NCI-H1092 (cell line): ENCODE measurements around the gene ZC3H7A.
"Not testable (repeated sequence)": the region's sequence is repeated elsewhere in the genome, so short reads cannot be mapped to it uniquely, and the experiment has no call there.

Experiments used
- DNase-seq: peaks from one replicate; lab custom pipeline; 2025; lab: John Stamatoyannopoulos, UW

Gene ZC3H7A

GRCh38 chr16:11801481-11802021, 4.5 kb upstream of the ZC3H7A start:
- DNase-seq = no peak

- no peak for DNase-seq
Measured at GRCh38 chr16:11800382-11800718, 3.3 kb upstream of the ZC3H7A start.

GRCh38 chr16:11799509-11800381, 2.7 kb upstream of the ZC3H7A start:
- DNase-seq = no peak

GRCh38 chr16:11799017-11799381, 1.9 kb upstream of the ZC3H7A start:
- no peak for DNase-seq

GRCh38 chr16:11797957-11798299, 870 bp upstream of the ZC3H7A start:
- no peak for DNase-seq

GRCh38 chr16:11796227-11797165, 562 bp downstream of the ZC3H7A start:
- no peak for DNase-seq

- no peak for DNase-seq
Measured at GRCh38 chr16:11795887-11796226, 1.2 kb downstream of the ZC3H7A start.

- DNase-seq = no peak
Measured at GRCh38 chr16:11794996-11795886, 1.8 kb downstream of the ZC3H7A start.

- no peak for DNase-seq
Measured at GRCh38 chr16:11794447-11794846, 2.6 kb downstream of the ZC3H7A start.

GRCh38 chr16:11793840-11794239, 3.2 kb downstream of the ZC3H7A start:
- no peak for DNase-seq

- DNase-seq = peak; percentile 98
Measured at GRCh38 chr16:11792410-11793241, 4.4 kb downstream of the ZC3H7A start.

- no peak for DNase-seq
Measured at GRCh38 chr16:11791144-11791828, 5.8 kb downstream of the ZC3H7A start.

- DNase-seq = no peak
Measured at GRCh38 chr16:11788914-11789313, 8.1 kb downstream of the ZC3H7A start.

- DNase-seq = not testable (repeated sequence)
Measured at GRCh38 chr16:11784980-11785599, 12.0 kb downstream of the ZC3H7A start.

- not testable (repeated sequence) for DNase-seq
Measured at GRCh38 chr16:11784381-11784780, 12.7 kb downstream of the ZC3H7A start.

GRCh38 chr16:11784038-11784369, 13.1 kb downstream of the ZC3H7A start:
- DNase-seq = no peak

- DNase-seq = no peak
Measured at GRCh38 chr16:11783319-11784037, 13.6 kb downstream of the ZC3H7A start.

GRCh38 chr16:11781773-11782172, 15.3 kb downstream of the ZC3H7A start:
- no peak for DNase-seq

- DNase-seq = no peak
Measured at GRCh38 chr16:11780991-11781680, 15.9 kb downstream of the ZC3H7A start.
